Endodermal cell (in vitro differentiated cells): ENCODE measurements around the gene FLAD1. TPM values are rescaled to one million over a fixed set of nuclear protein-coding genes. Genes with fewer than 3 reads are reported as not detected.

Experiments
- DNase-seq: peaks from one replicate; pipeline ENCODE4 v3.0.0-alpha.2; 2017
- H3K27ac ChIP-seq: 2 replicates; pipeline ENCODE4 v1.5.1; 2013; ENCODE audit warnings: mild to moderate bottlenecking, low read depth, low read length, moderate library complexity
- H3K27me3 ChIP-seq: 2 replicates; pipeline ENCODE4 v1.6.1; 2013; ENCODE audit warnings: mild to moderate bottlenecking, low read length, moderate library complexity; ENCODE audit not compliant: insufficient read depth, control insufficient read depth, poor library complexity, severe bottlenecking
- H3K36me3 ChIP-seq: 2 replicates; pipeline ENCODE4 v1.7.0; 2013; ENCODE audit warnings: mild to moderate bottlenecking, low read length, moderate library complexity; ENCODE audit not compliant: control insufficient read depth, insufficient read depth
- H3K4me1 ChIP-seq: one replicate; pipeline ENCODE4 v1.7.0; 2013; ENCODE audit warnings: low read length; ENCODE audit not compliant: control insufficient read depth, insufficient read depth
- H3K4me3 ChIP-seq: 2 replicates; pipeline ENCODE4 v1.5.1; 2013; ENCODE audit warnings: mild to moderate bottlenecking, low read length, moderate library complexity
- H3K9ac ChIP-seq: 2 replicates; pipeline ENCODE4 v1.6.1; 2013; ENCODE audit warnings: mild to moderate bottlenecking, low read length, moderate library complexity; ENCODE audit not compliant: poor library complexity, severe bottlenecking; ENCODE audit errors: extremely low read depth
- H3K9me3 ChIP-seq: 2 replicates; pipeline ENCODE4 v1.6.1; 2013; ENCODE audit warnings: mild to moderate bottlenecking, low read length, moderate library complexity; ENCODE audit not compliant: control insufficient read depth
- H3K27ac Mint-ChIP-seq: 2 replicates; pipeline ENCODE4 v1.8.0; 2020; ENCODE audit warnings: mixed read lengths
- H3K27me3 Mint-ChIP-seq: 2 replicates; pipeline ENCODE4 v1.8.0; 2021; ENCODE audit warnings: mild to moderate bottlenecking, mixed read lengths; ENCODE audit not compliant: insufficient read depth
- H3K36me3 Mint-ChIP-seq: 2 replicates; pipeline ENCODE4 v1.8.0; 2020; ENCODE audit warnings: low read depth, mixed read lengths
- H3K4me1 Mint-ChIP-seq: 2 replicates; pipeline ENCODE4 v1.8.0; 2020; ENCODE audit warnings: mixed read lengths
- H3K4me3 Mint-ChIP-seq: 2 replicates; pipeline ENCODE4 v1.8.0; 2020; ENCODE audit warnings: mild to moderate bottlenecking, moderate library complexity, mixed read lengths
- H3K9me3 Mint-ChIP-seq: 2 replicates; pipeline ENCODE4 v1.8.0; 2020; ENCODE audit warnings: mild to moderate bottlenecking, mixed read lengths
- CTCF ChIP-seq: fragments of 200-600 bp; sonication (generic); conservative IDR thresholded peaks from 2 replicates; pipeline ENCODE4 v1.5.0; 2021; ENCODE audit warnings: antibody characterized with exemption, mild to moderate bottlenecking
- WGBS, 2 experiments: methylation state at CpG; one replicate each; pipeline versions ENCODE4 v1.1.5 to v1.1.7; 2013; ENCODE audit warnings: missing lambda C conversion rate in 2 of 2, mixed read lengths in 1 of 2; ENCODE audit not compliant: insufficient coverage in 1 of 2, insufficient read length in 1 of 2; 5-methylcytosine and 5-hydroxymethylcytosine counted together
- total RNA-seq, 2 donors: library from RNA; stranded (reverse); fragmentation: NEBNext Ultra II Directional in 1 of 2; extraction: Animal tissue kit (Norgen Biotek cat#: 25700) in 1 of 2; gene quantifications; 2 replicates in 1 of 2; 3 replicates in 1 of 2; pipeline ENCODE4 v1.2.1, GENCODE V29; 2021

FLAD1 gene
- total RNA-seq, 2 donors from 2014 or later, result 61.9 to 65.0 TPM

GRCh38 chr1:155000411-155000725 is 17.2 kb downstream of the FLAD1 start:
- peak overlapping the region; percentile 86 for H3K4me3 ChIP-seq
- TF ChIP-seq CTCF, result no peak
- Mint-ChIP-seq H3K27ac (peak overlapping the region; percentile 94), H3K27me3 (peaks cover 6% of the 10 kb centered on the region), H3K4me1 (peaks cover 14% of the 10 kb centered on the region), H3K4me3 (peak overlapping the region; percentile 93), H3K9me3 (no peaks in the 10 kb centered on the region), H3K36me3 (no peaks in the 10 kb centered on the region)
- DNase-seq, result no peak
- 0 to 3% methylated on average over 1 to 8 of the region's 13 CpGs for WGBS, 2 experiments
- no peaks in the 10 kb centered on the region for H3K9me3 ChIP-seq
- peak overlapping the region; percentile 83 for H3K27ac ChIP-seq
- no peaks in the 10 kb centered on the region for H3K27me3 ChIP-seq
- H3K9ac ChIP-seq, result peak overlapping the region; percentile 11
- H3K36me3 ChIP-seq, result no peaks in the 10 kb centered on the region
- peaks cover 9% of the 10 kb centered on the region for H3K4me1 ChIP-seq

GRCh38 chr1:155000726-155001424 is 17.7 kb downstream of the FLAD1 start:
- Histone ChIP-seq H3K27me3 (no peaks in the 10 kb centered on the region), H3K27ac (peak overlapping the region; percentile 91), H3K36me3 (no peaks in the 10 kb centered on the region), H3K9ac (peak overlapping the region; percentile 57), H3K9me3 (no peaks in the 10 kb centered on the region), H3K4me1 (peaks cover 9% of the 10 kb centered on the region), H3K4me3 (peak overlapping the region; percentile 86)
- Mint-ChIP-seq H3K27me3 (peaks cover 6% of the 10 kb centered on the region), H3K9me3 (no peaks in the 10 kb centered on the region), H3K4me3 (peak overlapping the region; percentile 93), H3K4me1 (peaks cover 14% of the 10 kb centered on the region), H3K36me3 (no peaks in the 10 kb centered on the region), H3K27ac (peak overlapping the region; percentile 72)
- DNase-seq, result peak; percentile 98
- no peak for TF ChIP-seq CTCF
- WGBS, 2 experiments, result 0 to 1% methylated on average over 7 to 43 of the region's 43 CpGs

- Mint-ChIP-seq H3K4me1 (peaks cover 14% of the 10 kb centered on the region), H3K36me3 (no peaks in the 10 kb centered on the region), H3K9me3 (no peaks in the 10 kb centered on the region), H3K27ac (peak overlapping the region; percentile 35), H3K4me3 (peak overlapping the region; percentile 93), H3K27me3 (peaks cover 6% of the 10 kb centered on the region)
- Histone ChIP-seq H3K9ac (peak overlapping the region; percentile 57), H3K27me3 (no peaks in the 10 kb centered on the region), H3K27ac (peak overlapping the region; percentile 91), H3K4me3 (peak overlapping the region; percentile 86), H3K4me1 (peaks cover 9% of the 10 kb centered on the region), H3K36me3 (no peaks in the 10 kb centered on the region), H3K9me3 (no peaks in the 10 kb centered on the region)
- DNase-seq, result no peak
- 0 to 2% methylated on average over 6 to 11 of the region's 11 CpGs for WGBS, 2 experiments
- TF ChIP-seq CTCF, result no peak
Measured at GRCh38 chr1:155001425-155001674, 18.2 kb downstream of the FLAD1 start.
